GM13976 (cell line): Measurements from ENCODE around the gene OR52N5.

Experiments used
- DNase-seq: peaks from one replicate; pipeline ENCODE4 v3.0.0; 2012; ENCODE audit warnings: low spot score
- in situ Hi-C: fragments of 300-500 bp; cut with MboI; formaldehyde crosslinking; loops from one replicate; pipeline ENCODE4 v1.12.0; 2022; ENCODE audit warnings: low sequenced_read_pairs, mixed read lengths, inconsistent platforms; ENCODE audit not compliant: unreplicated experiment
- TF ChIP-seq, protein P1 (sequence below): IDR thresholded peaks from 2 replicates; pipeline ENCODE4 v1.5.1; 2012; ENCODE audit warnings: borderline replicate concordance, mild to moderate bottlenecking; ENCODE audit not compliant: insufficient read depth; ENCODE audit errors: extremely low read depth, missing control alignments, control extremely low read depth

Gene OR52N5

DNA sequence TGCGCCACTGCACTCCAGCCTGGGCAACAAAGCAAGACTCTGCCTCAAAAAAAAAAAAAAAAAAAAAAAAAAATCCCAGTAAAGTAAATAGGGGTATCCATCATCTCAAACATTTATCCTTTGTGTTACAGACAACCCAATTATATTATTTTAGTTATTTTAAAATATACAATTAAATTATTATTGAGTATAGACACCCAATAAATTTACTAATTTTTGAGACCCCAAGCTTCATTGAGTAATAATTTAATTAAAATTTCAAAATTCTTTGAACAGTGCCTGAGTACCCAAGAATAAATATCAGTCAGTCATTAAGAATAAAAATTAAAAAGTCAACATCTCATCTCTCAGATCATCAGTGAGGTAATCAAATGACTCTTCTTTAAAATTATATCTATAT lies 29.2 kb downstream of the OR52N5 start, which contains the start of gene OR52N4:
TSS of gene OR52N4 (plus strand) at position 301 of the 400 bp plus-strand sequence. CDS start 498 bp downstream, outside the sequence.
- in situ Hi-C loops, result no loop called here
- TF ChIP-seq, protein P1, sequence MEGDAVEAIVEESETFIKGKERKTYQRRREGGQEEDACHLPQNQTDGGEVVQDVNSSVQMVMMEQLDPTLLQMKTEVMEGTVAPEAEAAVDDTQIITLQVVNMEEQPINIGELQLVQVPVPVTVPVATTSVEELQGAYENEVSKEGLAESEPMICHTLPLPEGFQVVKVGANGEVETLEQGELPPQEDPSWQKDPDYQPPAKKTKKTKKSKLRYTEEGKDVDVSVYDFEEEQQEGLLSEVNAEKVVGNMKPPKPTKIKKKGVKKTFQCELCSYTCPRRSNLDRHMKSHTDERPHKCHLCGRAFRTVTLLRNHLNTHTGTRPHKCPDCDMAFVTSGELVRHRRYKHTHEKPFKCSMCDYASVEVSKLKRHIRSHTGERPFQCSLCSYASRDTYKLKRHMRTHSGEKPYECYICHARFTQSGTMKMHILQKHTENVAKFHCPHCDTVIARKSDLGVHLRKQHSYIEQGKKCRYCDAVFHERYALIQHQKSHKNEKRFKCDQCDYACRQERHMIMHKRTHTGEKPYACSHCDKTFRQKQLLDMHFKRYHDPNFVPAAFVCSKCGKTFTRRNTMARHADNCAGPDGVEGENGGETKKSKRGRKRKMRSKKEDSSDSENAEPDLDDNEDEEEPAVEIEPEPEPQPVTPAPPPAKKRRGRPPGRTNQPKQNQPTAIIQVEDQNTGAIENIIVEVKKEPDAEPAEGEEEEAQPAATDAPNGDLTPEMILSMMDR, result no peak
- no peak for DNase-seq

DNA sequence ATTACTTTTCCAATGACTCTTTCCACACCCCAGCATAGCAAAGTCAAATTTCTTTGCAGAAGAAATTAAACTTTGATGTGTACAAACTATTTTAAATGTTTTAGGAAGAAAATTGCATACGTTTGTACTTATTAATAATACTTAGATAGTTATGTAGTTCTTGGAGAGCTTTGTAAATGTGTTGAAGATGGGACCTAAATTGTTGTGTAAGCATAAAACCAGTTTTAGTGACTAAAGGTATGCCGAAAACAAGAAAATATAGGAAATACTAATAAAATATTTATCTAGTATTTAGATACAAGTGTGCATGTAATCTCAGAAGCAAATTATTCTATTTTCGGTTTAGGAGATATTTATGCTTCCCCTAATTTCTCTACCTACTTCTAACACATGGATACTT lies 33.3 kb downstream of the OR52N5 start:
- TF ChIP-seq, protein P1, result no peak
- in situ Hi-C loops, result no loop called here
- no peak for DNase-seq

DNA sequence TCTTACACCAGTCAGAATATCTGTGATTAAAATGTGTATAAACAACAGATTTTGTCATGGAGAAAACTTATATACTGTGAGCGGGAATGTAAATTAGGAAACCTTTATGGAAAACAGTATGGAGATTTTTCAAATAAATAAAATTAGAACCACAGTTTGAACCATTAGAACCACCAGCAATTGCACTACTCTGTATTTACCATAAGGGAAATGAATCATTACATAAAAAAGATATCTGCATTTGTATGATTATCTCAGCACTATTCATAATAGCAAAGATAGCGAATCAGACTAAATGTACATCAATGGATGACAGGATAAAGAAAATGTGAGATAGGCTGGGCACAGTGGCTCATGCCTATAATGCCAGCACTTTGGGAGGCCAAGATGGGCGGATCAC lies 36.5 kb downstream of the OR52N5 start:
- TF ChIP-seq, protein P1, result no peak
- no peak for DNase-seq
- in situ Hi-C loops, result no loop called here

DNA sequence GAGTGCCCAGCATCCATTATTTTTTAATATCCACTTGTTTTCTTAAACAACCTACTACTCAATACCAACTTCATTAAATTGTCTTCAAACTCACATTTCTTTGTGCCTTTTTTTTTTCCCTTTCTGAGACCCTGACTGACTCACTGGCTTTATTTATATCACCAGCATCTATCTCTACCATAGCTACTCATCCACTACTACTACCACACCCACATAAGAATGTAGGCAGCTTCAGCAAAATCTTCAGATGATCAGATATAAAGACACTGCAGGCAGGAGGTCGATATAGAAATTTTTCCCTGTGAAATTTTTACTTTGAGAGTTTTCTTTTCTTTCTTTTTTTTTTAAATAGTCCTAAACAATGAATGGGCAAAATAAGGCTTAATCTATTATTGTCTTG lies 44.7 kb downstream of the OR52N5 start:
- TF ChIP-seq, protein P1, result no peak
- in situ Hi-C loops, result no loop called here
- DNase-seq, result no peak

DNA sequence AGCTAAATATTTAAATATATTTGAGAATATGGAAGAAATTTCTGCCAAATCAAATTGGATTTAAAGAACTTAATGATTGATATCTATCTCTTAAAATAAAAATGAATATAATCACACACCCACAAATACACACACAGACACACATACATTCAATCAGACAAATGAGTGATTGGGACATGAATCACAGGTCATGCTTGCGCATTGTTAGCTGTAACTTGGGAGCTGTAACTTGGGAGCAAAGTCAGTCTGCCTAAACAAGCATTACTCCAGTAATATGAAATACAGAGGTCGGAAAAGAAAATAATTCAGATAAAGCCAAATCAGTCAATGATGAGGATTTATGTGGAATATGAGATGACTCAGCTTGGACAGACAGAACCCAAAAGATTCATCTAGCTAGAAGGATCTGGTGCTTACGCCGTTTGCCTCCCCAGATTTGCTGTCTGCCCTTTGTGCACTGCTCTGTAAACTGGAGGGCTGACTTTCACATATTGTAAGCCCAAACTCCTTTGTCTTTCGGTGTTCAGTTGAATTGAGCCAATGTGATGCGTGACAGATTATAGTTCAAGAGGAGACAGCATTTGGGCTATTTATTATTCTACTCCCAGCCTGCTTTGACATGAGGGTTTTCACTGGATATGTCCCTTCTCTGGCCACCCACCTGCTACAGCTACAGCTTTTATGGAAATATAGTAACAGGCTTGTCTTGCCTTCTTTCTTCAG lies 45.3 kb downstream of the OR52N5 start:
- TF ChIP-seq, protein P1, result no peak

DNA sequence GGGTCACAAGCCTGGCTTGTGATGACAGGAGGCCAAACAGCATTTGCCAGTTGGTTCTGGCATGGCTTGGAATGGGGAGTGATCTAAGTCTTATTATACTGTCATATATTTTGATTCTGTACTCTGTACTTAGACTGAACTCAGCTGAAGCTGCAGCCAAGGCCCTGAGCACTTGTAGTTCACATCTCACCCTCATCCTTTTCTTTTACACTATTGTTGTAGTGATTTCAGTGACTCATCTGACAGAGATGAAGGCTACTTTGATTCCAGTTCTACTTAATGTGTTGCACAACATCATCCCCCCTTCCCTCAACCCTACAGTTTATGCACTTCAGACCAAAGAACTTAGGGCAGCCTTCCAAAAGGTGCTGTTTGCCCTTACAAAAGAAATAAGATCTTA lies 46.1 kb downstream of the OR52N5 start:
- in situ Hi-C loops, result no loop called here
- TF ChIP-seq, protein P1, result no peak
- no peak for DNase-seq

More for the DNA sequence above, 45.3 kb downstream of the OR52N5 start:
- no peak for DNase-seq
- in situ Hi-C loops, result no loop called here
